Measurements from ENCODE around the gene KCTD1. TPM values are rescaled to one million over a fixed set of nuclear protein-coding genes. Genes with fewer than 3 reads are reported as not detected.
A peak's percentile ranks its signal among the peaks of the same experiment; 100 is the strongest.

Gene KCTD1
- polyA plus RNA-seq, 1 donor from 2014 or later, result 32.0 TPM

DNA sequence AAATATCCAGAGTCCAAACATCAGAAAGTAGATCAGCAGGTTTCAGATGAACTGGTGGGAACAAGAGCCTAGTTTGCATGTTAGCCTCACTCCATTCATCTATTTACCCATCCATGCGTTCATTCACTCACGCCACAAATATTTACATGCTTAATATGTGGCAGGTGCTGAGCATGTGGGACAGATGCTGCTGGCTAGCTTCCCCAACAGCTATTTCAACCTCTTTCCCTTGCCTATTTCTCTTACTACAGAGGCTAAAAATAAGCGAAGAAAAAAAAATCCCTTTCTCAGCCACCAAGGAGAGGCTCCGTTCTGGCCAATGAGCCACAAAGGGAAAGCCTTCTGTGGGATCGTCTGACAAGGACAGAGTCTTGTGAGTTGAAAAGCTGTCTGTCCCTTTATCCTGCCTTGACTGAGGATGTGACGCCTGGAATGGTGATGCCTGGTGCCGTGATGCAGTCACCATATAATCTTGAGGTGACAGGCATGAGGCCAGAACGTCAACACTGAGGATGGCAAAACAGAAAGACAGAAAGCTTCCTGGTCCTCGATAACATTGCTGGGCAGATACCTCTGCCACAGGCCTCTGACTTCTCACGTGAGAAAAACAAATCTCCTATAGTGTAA, 78.2 kb downstream of the KCTD1 start:
- H4K20me1 ChIP-seq (ENCODE audit: insufficient read depth), result no peaks in the 10 kb centered on the region
- no peaks in the 10 kb centered on the region for H3K9me2 ChIP-seq (ENCODE audit: insufficient read depth, low read length)
- H3K4me2 ChIP-seq (ENCODE audit: low read length), result no peak overlapping the region
- no peaks in the 10 kb centered on the region for H3K27me3 ChIP-seq (ENCODE audit: insufficient read depth, low read depth, low read length)
- TF ChIP-seq MXI1 (conservative IDR thresholded peaks at IDR 0.05; ENCODE audit: poor library complexity, severe bottlenecking) (no peak), RAD21 (conservative IDR thresholded peaks at IDR 0.05) (no peak)
- no peaks in the 10 kb centered on the region for H3K79me2 ChIP-seq (replicated peaks; ENCODE audit: insufficient read depth, low read length)
- no peak overlapping the region for H3K27ac ChIP-seq (ENCODE audit: low read length)
- H2AFZ ChIP-seq (ENCODE audit: low read depth, low read length), result no peak overlapping the region
- H3F3A ChIP-seq (ENCODE audit: insufficient read depth, low read length, poor library complexity, severe bottlenecking), result no peaks in the 10 kb centered on the region
- no peaks in the 10 kb centered on the region for H3K9me3 ChIP-seq (ENCODE audit: low read length)
- peaks cover 11% of the 10 kb centered on the region for H3K36me3 ChIP-seq (ENCODE audit: insufficient read depth, low read length)
- H3K4me3 ChIP-seq (ENCODE audit: low read length), result no peak overlapping the region
- no peak overlapping the region for H3K9ac ChIP-seq (ENCODE audit: low read length)

- Histone ChIP-seq H2AFZ (ENCODE audit: low read depth, low read length) (no peak overlapping the region), H3K9ac (ENCODE audit: low read length) (no peak overlapping the region), H3K9me3 (ENCODE audit: low read length) (no peaks in the 10 kb centered on the region), H3K4me2 (ENCODE audit: low read length) (no peak overlapping the region), H3K9me2 (ENCODE audit: insufficient read depth, low read length) (no peaks in the 10 kb centered on the region), H4K20me1 (ENCODE audit: insufficient read depth) (no peaks in the 10 kb centered on the region), H3K36me3 (ENCODE audit: insufficient read depth, low read length) (peaks cover 5% of the 10 kb centered on the region), H3K27me3 (ENCODE audit: insufficient read depth, low read depth, low read length) (no peaks in the 10 kb centered on the region), H3K27ac (ENCODE audit: low read length) (no peak overlapping the region), H3K4me3 (ENCODE audit: low read length) (no peak overlapping the region), H3K79me2 (replicated peaks; ENCODE audit: insufficient read depth, low read length) (no peaks in the 10 kb centered on the region), H3F3A (ENCODE audit: insufficient read depth, low read length, poor library complexity, severe bottlenecking) (no peaks in the 10 kb centered on the region)
- TF ChIP-seq CTCF (IDR thresholded peaks at IDR 0.05; ENCODE audit: poor library complexity, severe bottlenecking), result peak; percentile 43
- TF ChIP-seq RAD21 (conservative IDR thresholded peaks at IDR 0.05), result no peak
- TF ChIP-seq POLR2AphosphoS5 (IDR thresholded peaks at IDR 0.05), result no peak
- TF ChIP-seq EP300 (conservative IDR thresholded peaks at IDR 0.05; ENCODE audit: poor library complexity, severe bottlenecking), result no peak
Measured at GRCh38 chr18:26468931-26469340, 79.4 kb downstream of the KCTD1 start.

- H3K79me2 ChIP-seq (replicated peaks; ENCODE audit: insufficient read depth, low read length), result no peaks in the 10 kb centered on the region
- no peaks in the 10 kb centered on the region for H3K9me2 ChIP-seq (ENCODE audit: insufficient read depth, low read length)
- no peak overlapping the region for H3K4me3 ChIP-seq (ENCODE audit: low read length)
- no peak overlapping the region for H3K27ac ChIP-seq (ENCODE audit: low read length)
- H3K27me3 ChIP-seq (ENCODE audit: insufficient read depth, low read depth, low read length), result no peaks in the 10 kb centered on the region
- no peaks in the 10 kb centered on the region for H3F3A ChIP-seq (ENCODE audit: insufficient read depth, low read length, poor library complexity, severe bottlenecking)
- no peak overlapping the region for H3K4me2 ChIP-seq (ENCODE audit: low read length)
- no peaks in the 10 kb centered on the region for H4K20me1 ChIP-seq (ENCODE audit: insufficient read depth)
- no peak overlapping the region for H3K9ac ChIP-seq (ENCODE audit: low read length)
- H2AFZ ChIP-seq (ENCODE audit: low read depth, low read length), result no peak overlapping the region
- peaks cover 5% of the 10 kb centered on the region for H3K36me3 ChIP-seq (ENCODE audit: insufficient read depth, low read length)
- TF ChIP-seq SMC3 (conservative IDR thresholded peaks at IDR 0.05; ENCODE audit: poor library complexity) (no peak), RAD21 (conservative IDR thresholded peaks at IDR 0.05) (no peak), POLR2AphosphoS5 (IDR thresholded peaks at IDR 0.05) (no peak), MXI1 (conservative IDR thresholded peaks at IDR 0.05; ENCODE audit: poor library complexity, severe bottlenecking) (no peak), EZH2 (IDR thresholded peaks at IDR 0.05; ENCODE audit: borderline replicate concordance, insufficient read depth, low read length, poor library complexity, severe bottlenecking) (no peak), CTCF (IDR thresholded peaks at IDR 0.05; ENCODE audit: poor library complexity, severe bottlenecking) (no peak), EP300 (conservative IDR thresholded peaks at IDR 0.05; ENCODE audit: poor library complexity, severe bottlenecking) (no peak), TAF1 (IDR thresholded peaks at IDR 0.05; ENCODE audit: low read depth) (no peak)
- TF ChIP-seq, protein P1, sequence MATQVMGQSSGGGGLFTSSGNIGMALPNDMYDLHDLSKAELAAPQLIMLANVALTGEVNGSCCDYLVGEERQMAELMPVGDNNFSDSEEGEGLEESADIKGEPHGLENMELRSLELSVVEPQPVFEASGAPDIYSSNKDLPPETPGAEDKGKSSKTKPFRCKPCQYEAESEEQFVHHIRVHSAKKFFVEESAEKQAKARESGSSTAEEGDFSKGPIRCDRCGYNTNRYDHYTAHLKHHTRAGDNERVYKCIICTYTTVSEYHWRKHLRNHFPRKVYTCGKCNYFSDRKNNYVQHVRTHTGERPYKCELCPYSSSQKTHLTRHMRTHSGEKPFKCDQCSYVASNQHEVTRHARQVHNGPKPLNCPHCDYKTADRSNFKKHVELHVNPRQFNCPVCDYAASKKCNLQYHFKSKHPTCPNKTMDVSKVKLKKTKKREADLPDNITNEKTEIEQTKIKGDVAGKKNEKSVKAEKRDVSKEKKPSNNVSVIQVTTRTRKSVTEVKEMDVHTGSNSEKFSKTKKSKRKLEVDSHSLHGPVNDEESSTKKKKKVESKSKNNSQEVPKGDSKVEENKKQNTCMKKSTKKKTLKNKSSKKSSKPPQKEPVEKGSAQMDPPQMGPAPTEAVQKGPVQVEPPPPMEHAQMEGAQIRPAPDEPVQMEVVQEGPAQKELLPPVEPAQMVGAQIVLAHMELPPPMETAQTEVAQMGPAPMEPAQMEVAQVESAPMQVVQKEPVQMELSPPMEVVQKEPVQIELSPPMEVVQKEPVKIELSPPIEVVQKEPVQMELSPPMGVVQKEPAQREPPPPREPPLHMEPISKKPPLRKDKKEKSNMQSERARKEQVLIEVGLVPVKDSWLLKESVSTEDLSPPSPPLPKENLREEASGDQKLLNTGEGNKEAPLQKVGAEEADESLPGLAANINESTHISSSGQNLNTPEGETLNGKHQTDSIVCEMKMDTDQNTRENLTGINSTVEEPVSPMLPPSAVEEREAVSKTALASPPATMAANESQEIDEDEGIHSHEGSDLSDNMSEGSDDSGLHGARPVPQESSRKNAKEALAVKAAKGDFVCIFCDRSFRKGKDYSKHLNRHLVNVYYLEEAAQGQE (IDR thresholded peaks at IDR 0.05; ENCODE audit: borderline replicate concordance), result no peak
- no peaks in the 10 kb centered on the region for H3K9me3 ChIP-seq (ENCODE audit: low read length)
Measured at GRCh38 chr18:26466026-26466425, 82.3 kb downstream of the KCTD1 start.
